Activated CD4-positive, CD25-positive, alpha-beta regulatory T cell (primary cell): Measurements from ENCODE around the gene P3H3.
"Not testable (repeated sequence)": the region's sequence is repeated elsewhere in the genome, so short reads cannot be mapped to it uniquely, and the experiment has no call there.

Experiments used
- DNase-seq, 4 experiments: peaks; one replicate each; lab custom pipeline; 2025; lab: John Stamatoyannopoulos, UW

The P3H3 gene

DNA sequence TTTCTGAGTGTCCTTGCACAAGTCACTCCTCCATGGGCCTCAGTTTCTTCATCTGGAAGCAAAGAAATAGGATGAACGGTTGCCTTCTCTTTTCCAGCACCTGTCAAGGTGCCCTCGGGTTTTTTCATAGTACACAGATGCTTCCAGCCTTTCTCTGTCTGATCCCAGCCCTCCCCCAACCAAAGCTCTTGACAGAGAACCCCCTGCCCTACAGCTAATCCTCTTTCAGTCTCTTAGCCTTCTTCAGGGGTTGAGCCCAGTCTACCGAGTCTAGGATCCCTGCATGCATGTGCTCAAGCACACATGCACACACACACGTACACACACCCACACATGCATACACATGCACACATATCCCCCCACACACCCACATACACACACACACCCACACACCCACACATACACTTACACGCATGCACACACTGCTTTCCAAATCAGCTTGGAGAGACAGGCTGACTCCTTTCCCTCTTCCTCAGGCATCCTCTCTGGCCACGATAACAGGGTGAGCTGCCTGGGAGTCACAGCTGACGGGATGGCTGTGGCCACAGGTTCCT lies 18.2 kb downstream of the P3H3 start:
- no peak for DNase-seq

DNA sequence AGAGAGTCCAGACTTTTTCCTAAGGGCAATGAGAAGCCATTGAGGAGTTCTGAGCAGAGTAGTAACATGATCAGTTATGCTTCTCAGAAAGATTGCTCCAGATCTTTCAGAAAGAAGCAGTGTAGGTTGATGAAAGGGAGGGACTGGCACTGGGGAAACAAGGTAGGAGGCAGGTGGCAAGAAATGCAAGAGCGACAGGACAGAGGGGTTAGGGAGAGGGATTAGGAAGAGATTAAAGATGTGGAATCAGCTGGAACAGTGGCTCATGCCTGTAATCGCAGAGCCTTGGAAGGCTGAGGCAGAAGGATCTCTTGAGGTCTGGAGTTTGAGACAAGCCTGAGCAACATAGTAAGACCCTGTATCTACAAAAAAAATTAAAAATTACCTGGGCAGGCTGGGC lies 19.5 kb downstream of the P3H3 start:
- no peak for DNase-seq

DNA sequence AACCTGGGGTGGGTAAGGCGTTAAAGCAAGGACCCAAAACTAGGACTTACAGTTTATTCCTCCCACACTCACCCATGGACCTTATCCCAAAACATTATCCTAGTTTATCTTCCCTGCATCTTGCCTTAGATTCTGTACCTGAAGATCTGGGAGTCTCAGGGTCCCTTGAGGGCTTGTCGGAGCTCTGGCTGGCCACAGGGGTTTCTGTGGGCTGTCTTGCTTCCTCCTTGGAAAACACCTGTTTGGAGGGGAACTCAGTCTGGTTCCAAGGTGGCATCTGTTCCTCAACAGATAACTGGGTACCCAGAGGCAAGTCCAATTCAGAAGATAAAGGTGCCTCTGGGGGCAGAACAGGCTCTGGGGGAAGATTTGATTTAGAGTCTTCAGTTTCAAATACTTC lies 21.2 kb downstream of the P3H3 start:
- no peak for DNase-seq

DNA sequence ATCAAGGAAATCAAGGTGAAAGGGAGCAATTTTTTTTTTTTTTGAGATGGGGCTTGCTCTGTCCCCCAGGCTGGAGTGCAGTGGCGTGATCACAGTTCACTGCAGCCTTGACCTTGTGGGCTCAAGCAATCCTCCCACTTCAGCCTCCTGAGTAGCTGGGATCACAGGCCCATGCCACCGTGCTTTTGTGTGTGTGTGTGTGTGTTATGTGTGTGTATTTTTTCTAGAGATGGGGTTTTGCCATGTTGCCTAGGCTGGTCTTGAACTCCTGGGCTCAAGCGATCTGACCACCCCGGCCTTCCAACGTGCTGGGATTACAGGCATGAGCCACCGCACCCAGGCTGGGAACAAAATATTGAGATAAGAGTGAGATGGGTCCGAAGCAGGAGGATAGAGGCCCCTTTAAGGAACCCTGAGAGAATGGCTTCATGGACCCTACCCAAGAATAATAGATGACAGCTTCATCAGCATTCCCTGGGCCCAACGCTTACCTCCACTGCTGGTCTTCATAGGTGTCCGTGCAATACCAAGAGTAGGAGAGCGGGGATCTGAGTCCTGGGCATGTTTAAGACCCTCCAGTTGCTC lies 21.9 kb downstream of the P3H3 start:
- DNase-seq: no peak

DNA sequence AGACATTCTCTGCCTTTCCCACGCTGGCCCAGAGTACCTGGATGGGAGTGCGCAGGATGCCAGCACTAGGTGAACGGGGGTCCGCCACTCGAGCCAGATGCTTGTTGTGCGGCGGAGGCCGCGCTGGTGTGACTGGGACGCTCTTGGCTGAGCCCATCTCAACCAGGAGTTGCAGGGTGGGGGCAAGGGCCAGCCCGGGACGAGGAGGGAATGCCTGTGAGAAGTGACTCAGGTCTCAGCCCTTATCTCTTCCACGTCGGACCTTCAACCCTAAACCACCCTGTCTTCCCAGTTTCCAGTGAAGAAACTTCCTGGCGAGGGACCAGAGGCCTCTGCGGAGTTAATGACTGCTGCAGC lies 22.6 kb downstream of the P3H3 start:
- DNase-seq: no peak

DNA sequence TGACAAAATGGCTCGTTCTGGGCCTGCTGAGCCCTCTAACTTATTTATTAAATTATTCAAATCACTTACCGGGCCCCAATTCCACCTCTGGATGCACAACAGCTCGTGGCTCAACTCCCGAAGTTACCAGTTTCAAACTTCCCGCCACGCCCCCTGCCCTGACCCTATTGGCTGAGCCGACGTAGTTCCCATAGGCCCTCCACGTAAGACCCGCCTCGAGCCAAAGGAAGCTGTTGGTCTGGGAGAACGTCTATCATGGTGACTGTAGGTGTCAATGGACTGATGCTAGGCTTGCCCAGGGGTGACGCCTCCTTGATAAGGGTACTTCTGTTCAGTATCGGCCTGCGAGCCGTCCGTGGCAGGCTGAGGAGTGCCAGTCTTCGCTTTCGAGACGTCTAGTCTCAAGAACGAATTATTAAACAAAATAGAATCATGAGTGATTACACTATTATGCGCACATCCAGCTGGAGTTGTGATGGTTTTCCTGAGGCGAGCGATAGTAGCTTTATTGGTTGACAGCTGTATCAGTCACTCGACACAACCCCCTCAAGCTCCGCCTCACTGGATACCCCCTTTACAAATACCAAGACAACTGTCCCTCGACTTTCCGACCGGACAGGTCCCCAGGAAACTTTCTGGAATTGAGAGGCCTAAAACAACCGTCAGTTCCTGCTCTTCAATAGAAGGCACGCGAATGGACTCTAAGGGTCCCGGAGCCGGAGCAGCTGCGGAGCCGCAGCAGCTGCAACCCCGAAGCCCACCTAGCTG lies 23.1 kb downstream of the P3H3 start, which contains the start of gene CDCA3:
CDCA3 (minus strand) TSS at position 134 of the 768 bp plus-strand sequence. CDS start 334 bp downstream, outside the sequence.
- peak; percentile 76 to 85 (median 82) for DNase-seq

DNA sequence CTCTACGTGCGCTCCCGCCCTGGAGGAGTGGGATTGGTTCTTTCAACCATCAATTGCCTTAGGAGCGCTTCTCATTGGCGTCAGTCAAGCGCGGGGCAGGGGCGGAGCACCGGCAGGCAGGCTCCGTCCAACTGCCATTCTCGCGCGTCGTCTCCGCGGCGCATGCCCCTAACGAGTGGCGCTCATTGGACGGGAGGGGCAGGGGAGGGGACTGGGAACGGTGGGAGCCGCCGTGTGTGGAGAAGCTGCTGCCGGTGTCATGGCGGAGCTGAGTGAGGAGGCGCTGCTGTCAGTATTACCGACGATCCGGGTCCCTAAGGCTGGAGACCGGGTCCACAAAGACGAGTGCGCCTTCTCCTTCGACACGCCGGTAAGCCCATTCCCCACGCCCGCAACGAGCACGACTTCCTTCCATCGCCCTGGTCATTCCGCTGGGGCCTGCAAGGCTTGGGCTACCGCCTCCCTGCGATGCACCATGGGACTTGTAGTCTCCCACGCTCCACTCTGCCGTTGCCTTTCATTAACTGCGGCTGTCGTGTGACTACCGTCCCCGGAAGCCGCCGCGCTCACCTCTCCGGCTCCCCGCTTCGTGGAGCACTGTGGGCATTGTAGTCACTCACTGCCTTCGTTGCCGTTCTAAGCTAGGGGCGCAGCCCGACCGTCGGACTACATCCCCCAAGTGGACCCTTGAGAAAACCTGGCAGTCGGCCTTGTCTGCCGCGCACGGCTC lies 23.9 kb downstream of the P3H3 start, which contains the start of gene USP5:
USP5 (plus strand) TSS at position 230 of the 730 bp plus-strand sequence; CDS start at position 260, 30 bp downstream.
- peak; percentile 91 to 98 (median 96) for DNase-seq

DNA sequence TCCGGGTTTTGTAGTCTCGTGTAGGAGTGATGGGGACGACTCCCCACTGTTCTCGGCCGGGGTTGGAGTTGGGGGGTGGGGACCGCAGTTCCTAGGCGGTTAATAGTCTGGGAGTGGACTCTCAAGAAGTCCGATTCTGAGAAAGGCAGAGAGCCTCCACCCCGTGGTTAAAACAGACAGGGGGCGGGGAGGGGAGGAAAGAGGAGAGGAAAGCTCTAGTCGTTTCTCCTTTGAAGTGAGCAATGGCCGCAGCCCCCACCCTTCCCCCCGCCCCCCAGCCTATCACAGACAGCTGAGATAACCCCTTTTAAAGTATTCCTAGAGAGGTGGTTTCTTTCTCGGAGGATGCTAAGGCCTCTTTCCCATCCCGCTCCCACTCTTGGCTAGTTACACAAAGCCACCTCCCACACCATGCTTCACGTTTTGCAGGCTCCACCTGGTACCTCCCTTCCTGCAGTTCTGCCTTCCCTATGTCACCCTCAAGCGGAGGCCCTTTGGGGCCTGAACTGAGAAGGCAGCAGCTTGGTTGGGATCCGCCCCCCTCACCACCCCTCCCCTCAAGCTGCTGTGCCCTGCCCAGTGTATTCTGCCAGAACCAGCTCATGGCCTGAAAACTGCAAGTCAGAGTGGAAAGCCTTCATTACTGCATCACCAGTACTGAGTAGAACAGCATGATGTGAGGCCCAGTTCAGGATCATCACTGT lies 24.6 kb downstream of the P3H3 start:
- DNase-seq: peak in 3 of 4 experiments; percentile 20 to 67 (median 40)

DNA sequence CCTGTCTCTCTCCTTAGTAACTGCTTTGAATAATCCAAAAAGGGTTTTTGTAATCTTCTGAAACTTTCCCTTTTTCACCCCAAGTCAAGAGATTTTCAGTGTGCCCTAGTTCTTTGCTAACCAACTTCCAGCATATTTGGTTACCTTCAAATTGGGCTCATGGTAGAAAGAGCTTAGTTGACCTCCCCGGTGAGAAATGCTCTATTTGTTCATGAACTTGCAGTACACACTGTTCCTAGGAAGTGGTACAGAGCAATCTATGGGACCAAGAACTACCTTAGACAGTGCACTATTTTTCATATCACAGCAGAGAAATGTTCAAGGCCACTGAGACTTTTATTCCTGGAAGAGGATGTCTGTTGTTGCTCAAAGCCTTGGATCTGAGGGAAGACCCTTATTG lies 25.4 kb downstream of the P3H3 start:
- no peak for DNase-seq

DNA sequence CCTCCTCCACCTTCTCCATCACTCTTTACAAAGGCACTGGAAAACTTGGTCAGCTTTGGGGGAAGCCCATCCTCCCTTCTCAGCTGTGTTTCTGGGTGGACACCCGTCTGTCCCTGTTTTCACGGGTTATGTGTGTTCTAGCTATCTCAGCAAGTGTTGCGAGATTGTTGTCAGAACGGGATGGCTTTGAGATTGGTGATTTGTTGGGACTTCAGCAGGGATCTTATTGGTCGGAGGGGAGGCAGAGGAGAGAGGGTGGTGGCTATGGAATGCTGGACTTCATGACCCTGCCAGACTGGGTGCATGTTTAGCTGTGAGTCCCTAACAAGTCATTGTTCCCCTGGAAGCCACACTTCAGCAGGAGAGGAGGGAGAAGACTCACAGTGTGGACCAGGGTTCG lies 25.8 kb downstream of the P3H3 start:
- no peak for DNase-seq

DNA sequence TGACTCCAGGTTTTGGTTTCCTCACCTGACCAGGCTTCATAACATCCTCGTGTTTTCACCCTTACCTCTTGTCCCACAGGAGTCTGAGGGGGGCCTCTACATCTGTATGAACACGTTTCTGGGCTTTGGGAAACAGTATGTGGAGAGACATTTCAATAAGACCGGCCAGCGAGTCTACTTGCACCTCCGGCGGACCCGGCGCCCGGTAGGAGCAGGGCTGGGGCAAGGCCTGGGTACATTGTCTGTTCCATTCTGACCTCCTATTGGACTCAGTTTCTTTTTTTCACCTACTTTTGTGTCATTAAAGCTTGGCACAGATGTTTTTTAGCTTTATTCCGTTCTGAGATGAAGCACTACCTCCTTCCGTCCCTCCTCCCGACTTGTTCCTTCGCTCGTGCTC lies 27.1 kb downstream of the P3H3 start:
- DNase-seq: no peak

DNA sequence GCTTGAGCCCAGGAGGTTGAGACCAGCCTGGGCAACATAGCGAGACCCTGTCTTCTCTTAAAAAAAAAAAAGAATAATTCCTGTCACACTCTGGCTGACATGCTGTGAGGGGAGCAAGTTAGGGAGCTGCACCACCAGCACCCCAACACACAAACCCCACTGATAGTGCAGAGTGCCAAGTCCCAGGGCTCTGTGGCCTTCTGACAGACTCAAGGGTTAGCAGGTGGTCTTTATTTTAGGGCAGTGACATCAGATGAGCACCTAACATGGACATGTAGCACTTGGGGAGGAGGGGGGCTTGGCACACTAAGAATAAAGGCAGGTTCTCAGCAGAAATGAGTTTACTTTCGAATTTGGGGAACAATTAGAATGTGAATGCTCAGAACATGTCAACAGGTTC lies 30.6 kb downstream of the P3H3 start:
- DNase-seq: no peak

DNA sequence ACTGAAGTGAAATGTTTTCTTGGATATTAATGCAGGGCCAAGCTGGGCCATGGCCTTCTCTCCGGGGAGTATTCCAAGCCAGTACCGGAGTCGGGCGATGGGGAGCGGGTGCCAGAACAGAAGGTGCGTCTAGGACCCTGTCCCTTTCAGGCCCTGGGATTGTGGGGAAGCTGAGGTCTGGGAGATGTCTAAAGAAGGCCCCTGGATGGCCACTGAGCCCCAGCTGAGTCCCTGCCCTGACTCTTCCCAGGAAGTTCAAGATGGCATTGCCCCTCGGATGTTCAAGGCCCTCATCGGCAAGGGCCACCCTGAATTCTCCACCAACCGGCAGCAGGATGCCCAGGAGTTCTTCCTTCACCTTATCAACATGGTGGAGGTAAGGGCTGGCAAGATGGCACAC lies 31.9 kb downstream of the P3H3 start:
- no peak for DNase-seq

DNA sequence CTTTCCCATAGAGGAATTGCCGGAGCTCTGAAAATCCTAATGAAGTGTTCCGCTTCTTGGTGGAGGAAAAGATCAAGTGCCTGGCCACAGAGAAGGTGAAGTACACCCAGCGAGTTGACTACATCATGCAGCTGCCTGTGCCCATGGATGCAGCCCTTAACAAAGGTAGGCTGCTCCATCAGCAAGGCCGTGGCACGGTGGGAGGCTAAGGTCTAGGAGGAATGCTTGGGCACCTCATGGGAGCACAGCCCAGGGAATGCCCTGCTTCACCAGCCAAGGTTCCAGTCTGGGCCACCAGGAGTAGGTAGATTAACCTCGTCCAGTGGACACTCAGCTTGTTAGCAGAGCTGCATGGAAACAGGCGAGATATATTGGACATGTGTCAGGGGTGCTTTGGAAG lies 32.7 kb downstream of the P3H3 start:
- no peak for DNase-seq

DNA sequence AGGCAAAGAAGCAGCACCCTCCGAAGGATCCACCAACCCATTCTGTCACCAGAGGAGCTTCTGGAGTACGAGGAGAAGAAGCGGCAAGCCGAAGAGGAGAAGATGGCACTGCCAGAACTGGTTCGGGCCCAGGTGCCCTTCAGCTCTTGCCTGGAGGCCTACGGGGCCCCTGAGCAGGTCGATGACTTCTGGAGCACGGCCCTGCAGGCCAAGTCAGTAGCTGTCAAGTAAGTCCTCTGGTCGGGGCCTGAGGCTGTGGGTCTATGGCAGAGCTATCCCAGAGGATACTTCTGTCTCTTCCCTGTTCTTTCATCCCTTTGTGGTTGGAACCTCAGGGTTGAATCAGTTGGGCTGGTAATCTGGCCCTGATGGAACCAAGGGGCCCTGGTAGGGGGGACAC lies 33.2 kb downstream of the P3H3 start:
- DNase-seq: no peak

DNA sequence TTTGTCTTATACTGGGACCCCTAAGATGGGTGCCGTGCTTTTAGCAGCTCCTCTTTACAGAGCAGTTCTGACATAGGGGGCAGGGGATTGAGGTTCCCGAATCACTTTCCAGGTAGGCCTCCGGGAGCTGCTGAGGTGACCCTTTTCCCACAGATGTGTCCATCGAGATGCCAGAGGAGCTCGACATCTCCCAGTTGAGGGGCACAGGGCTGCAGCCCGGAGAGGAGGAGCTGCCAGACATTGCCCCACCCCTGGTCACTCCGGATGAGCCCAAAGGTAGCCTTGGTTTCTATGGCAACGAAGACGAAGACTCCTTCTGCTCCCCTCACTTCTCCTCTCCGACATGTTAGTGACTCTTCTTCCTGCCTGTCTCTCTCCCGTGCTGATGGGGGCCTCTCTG lies 34.8 kb downstream of the P3H3 start:
- DNase-seq: no peak

DNA sequence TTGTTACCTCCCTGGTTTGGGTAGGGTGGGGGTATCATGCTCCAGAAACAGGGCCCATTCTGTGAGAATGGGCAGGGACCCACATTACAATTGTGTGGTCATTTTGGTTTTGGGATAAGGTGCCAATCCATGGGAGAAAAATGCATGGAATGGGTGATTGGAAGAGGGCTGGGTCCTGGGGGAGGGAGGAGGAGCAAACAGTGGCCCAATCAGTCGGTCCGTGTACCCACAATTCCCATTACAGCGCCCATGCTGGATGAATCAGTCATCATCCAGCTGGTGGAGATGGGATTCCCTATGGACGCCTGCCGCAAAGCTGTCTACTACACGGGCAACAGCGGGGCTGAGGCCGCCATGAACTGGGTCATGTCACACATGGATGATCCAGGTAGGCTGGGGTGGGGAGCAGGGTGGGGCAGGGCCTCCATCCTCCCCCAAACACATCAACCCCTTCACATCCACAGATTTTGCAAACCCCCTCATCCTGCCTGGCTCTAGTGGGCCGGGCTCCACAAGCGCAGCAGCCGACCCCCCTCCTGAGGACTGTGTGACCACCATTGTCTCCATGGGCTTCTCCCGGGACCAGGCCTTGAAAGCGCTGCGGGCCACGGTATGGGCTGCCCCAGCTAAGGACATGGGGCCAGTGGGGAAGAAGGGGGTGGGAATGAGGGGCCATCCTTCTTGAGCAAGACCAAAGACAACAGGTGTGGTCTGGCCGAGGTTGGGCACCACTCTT lies 35.5 kb downstream of the P3H3 start:
- no peak for DNase-seq

DNA sequence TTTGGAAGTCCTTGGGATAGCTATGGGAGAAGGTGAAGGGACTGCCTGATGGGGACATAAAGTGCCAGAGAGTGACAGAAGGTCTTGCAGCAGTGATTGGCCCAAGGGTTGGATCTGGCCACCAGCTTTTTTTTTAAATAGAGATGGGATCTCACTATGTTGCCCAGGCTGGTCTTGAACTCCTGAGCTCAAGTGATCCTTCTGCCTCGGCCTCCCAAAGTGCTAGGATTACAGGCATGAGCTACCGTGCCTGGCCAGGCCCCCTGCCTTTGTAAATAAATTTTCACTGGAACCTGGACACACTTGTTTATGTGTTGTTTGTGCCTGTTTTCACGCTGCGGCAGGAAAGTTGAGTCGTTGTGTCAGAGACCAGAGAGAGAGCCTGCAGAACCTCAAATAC lies 37.1 kb downstream of the P3H3 start:
- DNase-seq: not testable (repeated sequence)

DNA sequence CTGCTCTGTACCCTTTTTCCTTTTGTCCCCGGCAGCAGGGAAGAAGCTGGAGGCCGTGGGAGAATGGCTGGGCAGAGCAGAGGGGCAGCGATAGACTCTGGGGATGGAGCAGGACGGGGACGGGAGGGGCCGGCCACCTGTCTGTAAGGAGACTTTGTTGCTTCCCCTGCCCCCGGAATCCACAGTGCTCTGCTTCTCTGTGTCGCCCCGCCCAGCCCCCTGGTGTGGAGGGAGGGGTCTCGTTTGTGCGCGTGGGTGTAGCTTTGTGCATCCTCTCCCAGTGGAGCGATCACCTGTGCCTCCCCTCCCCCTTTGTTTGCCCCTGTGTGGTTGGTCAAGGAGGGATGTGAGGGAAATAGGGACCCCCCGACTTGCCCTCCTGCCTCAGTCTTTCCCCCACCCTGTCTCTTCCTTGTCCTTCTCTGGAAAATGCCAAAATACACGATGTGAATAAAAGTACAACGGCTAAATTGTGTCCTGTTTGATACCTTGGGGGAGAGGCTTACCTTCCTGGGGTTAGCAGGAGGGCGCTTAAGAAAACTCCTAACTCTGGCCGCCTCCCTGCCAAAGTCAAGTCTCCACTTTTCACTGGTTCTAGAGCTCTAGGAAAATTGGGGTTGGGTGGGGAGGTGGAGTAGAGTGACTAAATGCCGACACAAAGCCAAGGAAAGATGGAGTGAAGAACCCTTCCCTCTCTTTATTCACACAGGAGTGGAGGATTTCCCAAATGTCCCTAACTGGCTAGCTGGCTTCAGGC lies 38.1 kb downstream of the P3H3 start:
- no peak for DNase-seq

DNA sequence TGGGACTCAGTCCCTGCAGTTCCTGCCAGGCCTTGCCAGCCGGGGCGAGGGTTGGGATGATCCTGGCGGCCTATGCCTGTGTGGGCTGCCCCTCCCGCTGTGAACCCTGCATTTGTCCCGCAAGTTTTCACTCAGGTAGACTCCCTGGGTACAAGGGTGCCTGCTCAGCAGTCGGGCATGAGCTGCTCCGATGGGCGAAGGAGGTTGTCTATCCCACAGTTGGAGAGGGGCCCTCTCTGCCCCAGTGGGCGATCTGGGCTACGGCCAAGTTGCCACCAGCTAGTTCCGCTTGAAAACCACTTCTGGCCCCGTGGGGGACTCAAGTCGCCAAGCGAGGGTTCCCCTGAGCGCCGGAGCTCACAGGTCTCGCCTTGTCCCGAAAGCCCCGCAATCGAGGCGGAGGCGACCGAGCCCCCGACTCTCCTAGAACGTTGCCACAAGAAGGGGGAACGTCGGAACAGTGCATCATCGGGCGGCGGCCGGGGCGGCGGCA lies 38.8 kb downstream of the P3H3 start:
- no peak for DNase-seq
